Breast epithelium (tissue), 4 donors: ENCODE measurements around the gene NUCKS1. TPM values are rescaled to one million over a fixed set of nuclear protein-coding genes. Genes with fewer than 3 reads are reported as not detected.

Experiments used
- DNase-seq, 2 donors: peaks; one replicate each; pipeline ENCODE4 v3.0.0-alpha.2; 2019; ENCODE audit warnings: low spot score in 2 of 2
- H3K27ac ChIP-seq, 2 donors: fragments of 200-600 bp; sonication (generic) in 1 of 2; one replicate each; pipeline ENCODE4 v1.5.1; 2016 to 2019; ENCODE audit warnings: mild to moderate bottlenecking in 1 of 2
- H3K27me3 ChIP-seq, 2 donors: fragments of 200-600 bp; sonication (generic) in 1 of 2; one replicate each; pipeline versions ENCODE4 v1.5.1 to v1.6.0; 2017 to 2019; ENCODE audit warnings: control low read depth in 1 of 2, mild to moderate bottlenecking in 1 of 2
- H3K36me3 ChIP-seq: fragments of 200-600 bp; one replicate; pipeline ENCODE4 v1.5.1; 2019
- H3K4me1 ChIP-seq, 2 donors: fragments of 200-600 bp; sonication (generic); one replicate each; pipeline ENCODE4 v1.5.1; 2016 to 2019; ENCODE audit warnings: control low read depth in 1 of 2
- H3K4me3 ChIP-seq, 3 donors: fragments of 200-600 bp; sonication (generic); 1 replicate in 2 of 3; 2 replicates in 1 of 3; pipeline ENCODE4 v1.5.1; 2016 to 2019; ENCODE audit warnings: mild to moderate bottlenecking in 3 of 3, moderate library complexity in 2 of 3
- H3K9me3 ChIP-seq, 2 donors: fragments of 200-600 bp; sonication (generic) in 1 of 2; one replicate each; pipeline ENCODE4 v1.5.1; 2016 to 2019; ENCODE audit warnings: control low read depth in 1 of 2
- CTCF ChIP-seq, 3 donors: fragments of 450-650 bp; IDR thresholded peaks; one replicate each; pipeline ENCODE4 v1.5.1; 2016 to 2017; ENCODE audit warnings: antibody characterized with exemption in 3 of 3, mild to moderate bottlenecking in 3 of 3, moderate library complexity in 3 of 3
- POLR2A ChIP-seq: fragments of 450-650 bp; IDR thresholded peaks from one replicate; pipeline ENCODE4 v1.6.1; 2016; ENCODE audit warnings: antibody characterized with exemption, mild to moderate bottlenecking, moderate library complexity
- POLR2AphosphoS5 ChIP-seq, 3 donors: sonication (generic); formaldehyde crosslinking; IDR thresholded peaks; one replicate each; pipeline ENCODE4 v1.6.1; 2017; ENCODE audit warnings: antibody characterized with exemption in 3 of 3
- intact Hi-C: fragments of 100-400 bp; cut with DNase I; formaldehyde crosslinking; loops from one replicate; pipeline ENCODE4 v1.15.1; 2023; ENCODE audit warnings: low total_unique reads
- total RNA-seq, 3 donors: library from RNA; depleted of rRNA; stranded (reverse); fragments of >200 nt; gene quantifications; one replicate each; pipeline ENCODE4 v1.1.0, GENCODE V29; 2016

NUCKS1 gene, protein sequence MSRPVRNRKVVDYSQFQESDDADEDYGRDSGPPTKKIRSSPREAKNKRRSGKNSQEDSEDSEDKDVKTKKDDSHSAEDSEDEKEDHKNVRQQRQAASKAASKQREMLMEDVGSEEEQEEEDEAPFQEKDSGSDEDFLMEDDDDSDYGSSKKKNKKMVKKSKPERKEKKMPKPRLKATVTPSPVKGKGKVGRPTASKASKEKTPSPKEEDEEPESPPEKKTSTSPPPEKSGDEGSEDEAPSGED
- 100 to 1,000 TPM in 1 of 3 donors, 10 to 100 TPM in 2; 80.6 to 188 (median 86.9) TPM for total RNA-seq

DNA sequence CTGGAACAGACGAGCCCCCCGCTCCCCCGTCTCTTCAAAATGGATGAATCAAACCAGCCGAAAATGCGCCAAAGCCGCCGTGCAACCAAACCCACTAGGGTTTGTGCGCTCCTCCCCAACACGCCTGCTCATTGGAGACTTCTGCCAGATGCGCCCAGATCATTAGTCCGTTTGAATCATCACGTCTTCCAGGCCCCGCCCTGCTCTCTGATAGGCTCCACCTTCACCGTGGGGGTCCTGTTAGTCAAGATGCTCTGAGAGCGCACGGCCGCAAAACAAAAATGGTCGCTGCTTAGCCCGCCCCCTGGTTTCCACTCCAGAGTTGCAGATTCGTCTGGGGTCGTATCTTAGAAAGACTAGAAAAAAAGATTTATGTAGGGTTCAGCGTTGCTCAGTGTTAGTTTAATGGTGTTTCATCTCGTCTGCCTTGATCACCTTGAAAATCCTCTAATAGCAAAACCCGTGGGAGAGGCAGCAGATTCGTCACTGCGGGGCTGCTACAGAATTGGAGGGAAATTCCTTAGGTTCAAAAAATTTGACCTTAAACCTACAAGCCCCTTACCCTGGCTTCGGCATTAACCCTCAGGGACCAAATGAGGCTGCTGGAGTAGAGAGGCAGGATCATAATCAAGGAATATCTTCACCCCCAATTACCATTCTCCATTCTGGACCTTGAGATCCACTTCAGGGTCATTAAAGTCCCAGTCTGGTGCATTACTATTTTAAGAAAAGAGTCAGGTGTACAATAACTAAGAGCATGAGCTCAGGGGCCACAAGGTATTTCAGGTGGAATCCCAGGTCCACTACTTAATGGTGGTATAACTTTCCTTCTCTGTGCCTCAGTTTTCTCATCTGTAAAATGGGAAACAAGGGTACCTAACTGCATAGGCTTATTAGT is at the start of gene NUCKS1:
Gene NUCKS1 (minus strand): TSS at position 45 of the 898 bp plus-strand sequence. CDS start 209 bp downstream, outside the sequence.
- Histone ChIP-seq H3K36me3 (no peaks in the 10 kb centered on the region), H3K9me3 (no peaks in the 10 kb centered on the region), H3K4me1 (peaks cover 0 to 11% of the 10 kb centered on the region in 2 donors), H3K4me3 (peak within 1 kb of the TSS; percentile 88 to 94 (median 94)), H3K27ac (peak within 1 kb of the TSS; percentile 100), H3K27me3 (no peaks in the 10 kb centered on the region)
- TF ChIP-seq CTCF (IDR thresholded peaks at IDR 0.05) (peak in 1 of 3 donors; percentile 23), POLR2A (peak; percentile 10), POLR2AphosphoS5 (IDR thresholded peaks at IDR 0.05) (peak; percentile 77 to 89 (median 83))
- peak; percentile 98 to 100 for DNase-seq
- intact Hi-C loops: no loop called here

- intact Hi-C loops: loop anchor here (10.0 kb wide), 1 partner anchor 176 kb away; no protein-coding TSS in a partner anchor
Observed at GRCh38 chr1:205798577-205798976, 48.6 kb upstream of the NUCKS1 start.

GRCh38 chr1:205797168-205797567 is 47.2 kb upstream of the NUCKS1 start:
- Histone ChIP-seq H3K36me3 (no peaks in the 10 kb centered on the region), H3K4me1 (no peaks in the 10 kb centered on the region)
- no peak for TF ChIP-seq POLR2AphosphoS5 (IDR thresholded peaks at IDR 0.05)
- TF ChIP-seq POLR2A: no peak
- TF ChIP-seq CTCF (IDR thresholded peaks at IDR 0.05): no peak

More at GRCh38 chr1:205798577-205798976, 48.6 kb upstream of the NUCKS1 start:
- Histone ChIP-seq H3K4me3 (no peak overlapping the region), H3K9me3 (no peaks in the 10 kb centered on the region), H3K27me3 (no peaks in the 10 kb centered on the region), H3K4me1 (no peaks in the 10 kb centered on the region), H3K36me3 (no peaks in the 10 kb centered on the region), H3K27ac (no peak overlapping the region)
- DNase-seq: no peak
- TF ChIP-seq CTCF (IDR thresholded peaks at IDR 0.05): no peak
- no peak for TF ChIP-seq POLR2A
- TF ChIP-seq POLR2AphosphoS5 (IDR thresholded peaks at IDR 0.05): no peak

DNA sequence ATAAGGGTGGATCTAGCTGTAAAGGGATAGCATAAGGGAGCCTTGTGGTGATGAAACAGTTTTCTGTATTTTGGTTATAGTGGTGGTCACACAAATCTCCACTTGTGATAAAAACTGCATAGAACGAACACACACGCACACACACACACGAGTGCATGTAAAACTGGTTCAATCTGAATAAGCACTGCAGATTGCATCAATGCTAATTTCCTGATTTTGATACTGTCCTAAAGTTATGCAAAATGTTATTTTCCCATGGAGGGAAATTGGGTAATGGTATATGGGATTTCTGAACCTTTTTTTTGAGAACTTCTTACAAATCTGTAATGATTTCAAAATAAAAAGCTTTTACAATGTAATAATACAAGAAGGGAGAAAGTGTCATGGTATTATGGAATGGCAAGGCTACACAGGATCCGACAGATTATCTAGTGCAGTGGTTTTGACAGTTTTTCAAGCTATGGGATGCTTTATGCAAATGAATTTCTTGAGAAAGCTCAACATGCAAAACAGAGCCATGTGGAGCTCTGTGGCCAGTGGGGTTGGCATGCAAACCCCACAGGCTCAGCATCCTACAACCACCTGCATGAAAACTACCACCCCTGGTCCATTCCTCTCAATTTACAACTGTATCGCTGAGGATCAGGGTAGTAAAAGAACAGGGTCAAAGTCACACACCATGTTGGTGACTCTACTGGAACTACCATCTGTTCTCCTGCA is 44.2 kb upstream of the NUCKS1 start:
- no peak for DNase-seq
- Histone ChIP-seq H3K4me3 (no peak overlapping the region), H3K27ac (no peak overlapping the region), H3K4me1 (no peaks in the 10 kb centered on the region), H3K9me3 (no peaks in the 10 kb centered on the region), H3K36me3 (no peaks in the 10 kb centered on the region), H3K27me3 (no peaks in the 10 kb centered on the region)
- TF ChIP-seq POLR2A (no peak), CTCF (IDR thresholded peaks at IDR 0.05) (no peak), POLR2AphosphoS5 (IDR thresholded peaks at IDR 0.05) (no peak)
- intact Hi-C loops: loop anchor here (10.0 kb wide), 1 partner anchor 181 kb away; no protein-coding TSS in a partner anchor

More at GRCh38 chr1:205797168-205797567, 47.2 kb upstream of the NUCKS1 start:
- H3K4me3 ChIP-seq: no peak overlapping the region
- intact Hi-C loops: loop anchor here (10.0 kb wide), 1 partner anchor 178 kb away; no protein-coding TSS in a partner anchor
- H3K9me3 ChIP-seq: no peaks in the 10 kb centered on the region
- no peak overlapping the region for H3K27ac ChIP-seq
- no peak for DNase-seq
- no peaks in the 10 kb centered on the region for H3K27me3 ChIP-seq
